Measurements from ENCODE around the gene GTF2F2. TPM values are rescaled to one million over a fixed set of nuclear protein-coding genes. Genes with fewer than 3 reads are reported as not detected.

Gene GTF2F2
- total RNA-seq, 1 experiment from 2014 or later, result 21.7 TPM

- ATAC-seq (no peak), DNase-seq (ENCODE audit: low read depth, low spot score) (no peak)
- no peaks in the 10 kb centered on the region; the same call in 1 of the 2 replicates for H3K4me1 ChIP-seq (ENCODE audit: control insufficient read depth, insufficient read depth, low read length)
- no peak overlapping the region for H3K4me3 ChIP-seq (ENCODE audit: low read depth in 2 of 2, low read length in 2 of 2)
- POLR2A ChIA-PET, result no interaction called here
- BruUV-seq (replicated peaks), result no TSS peak
- H3K36me3 ChIP-seq (ENCODE audit: control insufficient read depth, insufficient read depth, low read length), result no peaks in the 10 kb centered on the region
- TF ChIP-seq CTCF (IDR thresholded peaks at IDR 0.05), result no peak
- no peaks in the 10 kb centered on the region for H3K9me3 ChIP-seq (ENCODE audit: control insufficient read depth, insufficient read depth, low read depth, low read length)
- H3K27ac ChIP-seq (ENCODE audit: low read length), result no peak overlapping the region
- in situ Hi-C loops (cut with HindIII; ENCODE audit: low pct_unique_long_range_greater_than_20kb, low sequenced_read_pairs), result no loop called here
- CTCF ChIA-PET, result no interaction called here
- no peaks in the 10 kb centered on the region for H3K27me3 ChIP-seq (ENCODE audit: control insufficient read depth, insufficient read depth, low read length)
- intact Hi-C loops (cut with micrococcal nuclease; ENCODE audit: unreplicated experiment), result no loop called here
Observed at GRCh38 chr13:45198924-45199323, 78.6 kb downstream of the GTF2F2 start.

GRCh38 chr13:45199711-45200110 lies 79.4 kb downstream of the GTF2F2 start:
- no peak for DNase-seq (ENCODE audit: low read depth, low spot score)
- Histone ChIP-seq H3K27ac (ENCODE audit: low read length) (no peak overlapping the region), H3K27me3 (ENCODE audit: control insufficient read depth, insufficient read depth, low read length) (no peaks in the 10 kb centered on the region), H3K4me1 (ENCODE audit: control insufficient read depth, insufficient read depth, low read length) (no peaks in the 10 kb centered on the region; the same call in 1 of the 2 replicates), H3K36me3 (ENCODE audit: control insufficient read depth, insufficient read depth, low read length) (no peaks in the 10 kb centered on the region), H3K9me3 (ENCODE audit: control insufficient read depth, insufficient read depth, low read depth, low read length) (no peaks in the 10 kb centered on the region), H3K4me3 (ENCODE audit: low read depth in 2 of 2, low read length in 2 of 2) (no peak overlapping the region)
- no peak for ATAC-seq
- no TSS peak for BruUV-seq (replicated peaks)
- intact Hi-C loops (cut with micrococcal nuclease; ENCODE audit: unreplicated experiment) (no loop called here), in situ Hi-C loops (cut with HindIII; ENCODE audit: low pct_unique_long_range_greater_than_20kb, low sequenced_read_pairs) (no loop called here)
- TF ChIP-seq TCF7L2 (IDR thresholded peaks at IDR 0.05; ENCODE audit: low read depth, low read length), result no peak
- no peak for TF ChIP-seq REST (IDR thresholded peaks at IDR 0.05; ENCODE audit: insufficient read depth in 1 of 2, low read depth in 2 of 2, low read length in 1 of 2)
- TF ChIP-seq CTCF (IDR thresholded peaks at IDR 0.05), result no peak
- no peak for TF ChIP-seq SIN3A (IDR thresholded peaks at IDR 0.05; ENCODE audit: borderline replicate concordance, insufficient read depth, low read depth, low read length)
- TF ChIP-seq POLR2AphosphoS5 (IDR thresholded peaks at IDR 0.05; ENCODE audit: low read depth, low read length), result no peak
- CTCF ChIA-PET, result interaction anchor here (0.6 kb wide), 1 partner anchor 18 kb away, joined by 4 read pairs; no protein-coding TSS in a partner anchor
- POLR2A ChIA-PET, result no interaction called here

All from Panc1 (cell line).